Astrocyte of the hippocampus (primary cell): ENCODE results near the gene TRAIP.
A peak's percentile ranks its signal among the peaks of the same experiment; 100 is the strongest.

Experiments used
- DNase-seq: peaks from one replicate; pipeline ENCODE4 v3.0.0; 2011; ENCODE audit warnings: low read depth, low spot score

Gene TRAIP

DNA sequence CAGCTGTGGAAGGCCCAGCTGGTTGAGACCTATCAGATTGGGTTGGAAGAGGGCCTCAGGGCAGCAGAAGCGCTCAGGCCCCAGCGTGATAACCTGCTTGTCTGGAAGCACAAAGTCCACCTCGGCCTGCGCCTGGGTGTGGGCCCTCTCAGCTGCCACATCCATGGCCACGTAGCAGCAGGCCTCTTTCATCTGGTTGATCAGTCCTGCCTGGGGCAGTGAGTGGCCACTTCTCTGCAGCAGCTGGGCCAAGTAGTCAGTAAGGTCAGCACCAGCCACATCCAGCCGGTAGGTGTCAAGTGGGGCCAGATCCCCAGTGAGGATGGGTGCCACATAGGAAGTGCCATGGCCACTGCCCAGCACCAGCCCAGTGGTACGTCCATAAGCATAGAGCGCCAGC is 17.3 kb upstream of the TRAIP start:
- DNase-seq: no peak

DNA sequence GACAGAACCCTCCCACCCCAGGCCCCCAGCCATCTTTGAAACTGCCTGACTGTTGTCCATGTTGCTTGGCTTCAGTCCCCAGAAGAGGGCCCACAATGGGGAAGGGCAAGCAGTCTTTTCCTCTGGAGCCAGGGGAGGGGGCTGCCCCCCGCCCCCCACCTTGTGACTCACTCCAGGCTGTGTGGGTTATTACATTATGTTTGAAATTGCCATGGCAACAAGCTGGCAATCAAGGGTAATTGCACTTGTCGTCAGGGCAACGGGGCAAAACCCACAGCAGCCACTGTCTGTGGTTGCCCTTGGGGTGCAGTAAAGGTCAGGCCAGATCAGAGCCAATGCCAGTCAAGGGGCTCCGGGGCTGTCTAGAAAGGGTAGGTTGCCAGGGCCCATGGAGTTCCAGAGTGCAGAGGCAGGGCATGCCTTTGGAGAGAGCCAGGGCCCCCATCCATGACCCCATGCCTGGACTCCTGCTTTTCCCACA is 16.5 kb upstream of the TRAIP start:
- DNase-seq: peak; percentile 41

DNA sequence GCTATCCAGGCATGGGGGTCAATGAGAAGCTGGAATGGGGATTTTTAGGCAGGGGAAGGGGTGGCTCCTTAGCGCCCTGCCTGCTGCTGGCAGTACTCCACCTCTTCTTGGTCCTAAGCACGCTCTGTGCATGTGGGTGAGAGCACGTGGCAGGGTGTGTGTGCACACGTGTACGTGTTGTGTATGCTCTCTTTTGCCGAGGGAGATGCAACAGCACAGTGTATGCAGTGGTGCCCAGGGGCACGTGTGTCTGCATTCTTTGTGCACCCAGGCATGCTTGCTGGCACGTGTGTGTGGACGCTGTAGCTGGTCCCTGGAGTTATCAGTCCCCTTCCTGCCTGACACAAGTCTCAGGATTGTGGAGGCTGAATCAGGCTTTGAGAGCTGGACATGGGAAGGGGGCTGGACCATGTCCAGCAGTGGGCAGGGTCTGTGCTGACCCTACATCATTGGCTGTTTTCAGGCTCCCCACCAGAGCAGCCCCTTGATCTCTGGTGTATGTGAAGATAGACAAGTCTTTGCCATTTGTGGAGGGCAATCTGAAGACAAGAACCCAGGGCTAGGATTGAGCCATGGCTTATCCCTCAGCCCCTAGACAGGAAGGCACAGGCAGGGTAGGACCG is 15.3 kb upstream of the TRAIP start:
- DNase-seq: no peak

DNA sequence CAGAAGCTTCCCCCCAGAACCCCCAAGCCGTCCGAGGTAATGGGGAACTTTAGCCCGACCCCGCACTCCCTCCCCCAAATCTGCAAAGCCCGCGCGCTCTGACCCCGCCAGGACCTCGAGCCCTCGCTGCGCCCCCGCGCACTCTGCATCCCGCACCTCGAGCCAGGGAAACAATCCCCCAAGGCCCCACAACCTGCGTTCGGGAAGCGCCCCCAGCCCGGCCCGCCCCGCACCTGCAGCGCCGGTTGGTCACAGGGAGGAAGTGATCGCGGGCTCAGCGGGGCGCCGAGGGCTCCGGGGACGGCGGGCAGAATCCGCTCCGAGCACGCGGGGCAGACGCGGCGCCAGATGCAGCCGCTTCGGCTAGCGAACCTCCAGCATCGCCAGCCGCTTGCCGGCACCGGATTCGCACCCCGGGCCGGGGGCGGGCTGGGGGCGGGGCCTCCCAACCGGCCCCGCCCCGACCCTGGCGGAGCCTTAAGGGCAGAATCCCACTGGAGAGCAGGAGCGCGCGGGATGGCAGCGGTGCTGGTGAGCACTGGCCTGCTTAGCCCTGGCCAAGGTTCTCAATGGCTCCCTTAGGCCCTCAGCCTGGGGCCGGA is 13.3 kb upstream of the TRAIP start, which contains the start of gene CAMKV:
Gene CAMKV (minus strand): TSS at position 382 of the 602 bp plus-strand sequence. CDS start 7,518 bp downstream, outside the sequence.
- DNase-seq: peak; percentile 25

DNA sequence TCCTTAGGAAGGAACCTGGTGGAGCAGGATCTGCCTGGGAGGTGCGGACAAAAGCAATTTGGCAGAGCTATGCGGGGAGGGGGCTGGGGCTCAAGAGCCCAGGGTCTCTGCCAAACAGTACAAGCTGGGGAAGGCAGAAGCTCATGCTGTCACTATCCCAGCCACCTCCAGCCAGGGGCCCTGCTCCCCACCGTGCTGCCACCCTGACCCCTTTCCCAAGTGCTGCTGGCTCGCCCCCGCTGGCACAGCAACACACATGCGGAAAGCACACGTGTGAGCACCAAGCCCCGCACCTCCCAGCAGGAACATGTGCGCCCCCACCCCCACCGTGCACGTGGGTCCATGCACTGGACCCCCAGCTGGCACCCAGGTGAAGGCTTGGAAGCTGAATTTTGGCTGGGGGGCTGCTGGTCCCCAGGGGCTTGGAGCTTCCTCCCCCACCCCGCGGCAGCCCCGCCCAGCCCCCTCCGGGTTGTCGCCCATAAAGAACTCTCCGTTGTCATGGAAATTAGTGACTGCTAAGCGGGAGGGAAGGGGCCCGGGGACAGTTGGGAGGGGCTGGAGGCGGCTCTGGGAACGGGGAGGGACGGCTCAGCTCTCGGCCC is 12.6 kb upstream of the TRAIP start:
- DNase-seq: no peak

DNA sequence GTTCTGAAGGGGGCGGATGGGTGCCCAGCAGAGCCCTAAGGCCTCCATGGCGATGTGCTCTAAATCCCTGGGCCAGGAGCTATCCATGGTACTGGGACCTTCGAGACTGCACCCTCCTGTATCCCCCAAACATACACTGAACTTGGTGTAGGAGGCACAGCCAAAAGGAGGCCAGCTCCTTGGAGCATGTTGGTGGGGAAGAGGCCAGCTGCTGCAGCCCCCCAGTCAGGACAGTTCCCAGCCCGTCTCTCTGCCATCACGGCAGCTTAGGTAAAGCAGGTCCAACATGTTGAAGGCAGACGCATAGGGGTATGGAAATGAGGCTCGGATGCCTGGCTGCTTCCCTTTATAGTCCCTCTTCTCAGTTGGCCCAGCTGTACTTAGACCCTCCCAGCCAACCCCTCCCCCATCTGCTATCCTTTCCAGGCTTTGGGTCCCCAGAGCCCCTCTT is 11.5 kb upstream of the TRAIP start:
- peak; percentile 66 for DNase-seq

DNA sequence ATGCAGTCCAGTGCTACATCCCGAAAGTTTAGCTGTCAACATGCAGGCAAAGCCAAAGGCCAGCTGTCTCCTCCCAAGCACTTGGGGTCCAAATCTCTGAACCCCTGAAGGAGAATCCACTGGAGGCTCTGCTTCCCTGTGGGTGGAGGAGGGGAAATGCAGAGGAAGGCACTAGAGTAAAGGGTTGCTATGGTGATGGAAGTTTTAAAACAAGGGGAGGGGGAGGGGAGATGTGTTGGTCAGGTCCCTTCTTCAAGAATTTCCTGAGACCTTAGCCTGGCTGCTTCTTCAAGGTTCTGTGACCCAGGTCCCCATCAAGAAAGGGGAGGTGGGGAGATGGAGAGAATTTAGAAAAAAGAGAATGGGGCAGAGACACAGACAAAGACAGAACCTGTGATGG is 11.0 kb upstream of the TRAIP start:
- DNase-seq: no peak

DNA sequence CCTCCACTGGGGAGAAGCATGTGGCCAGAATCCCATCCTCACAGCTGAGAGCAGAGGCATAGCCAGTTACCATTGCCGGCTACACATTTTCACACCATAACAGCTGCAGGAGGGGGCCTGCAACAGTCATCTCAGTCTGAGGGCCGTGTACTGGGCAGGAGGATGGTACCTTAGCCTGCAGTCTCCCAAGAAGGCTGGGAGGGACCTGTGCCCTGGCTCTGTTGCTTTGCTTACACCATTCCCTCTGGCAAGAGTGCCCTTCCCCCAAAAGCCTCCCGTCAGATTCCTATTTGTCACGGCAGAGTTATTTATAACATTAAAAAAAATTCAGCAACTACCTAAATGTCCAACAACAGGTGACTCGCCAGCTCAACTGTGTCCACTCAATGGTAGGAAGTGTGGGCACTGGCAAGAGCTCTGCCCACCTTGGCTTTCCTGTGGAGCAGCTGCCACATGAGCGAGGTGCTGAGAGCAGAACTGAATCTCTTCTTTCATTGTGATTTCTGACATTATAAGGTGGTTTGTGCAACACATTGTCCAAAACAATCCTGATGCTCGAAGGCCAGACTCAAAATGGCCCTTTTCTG is 8.9 kb upstream of the TRAIP start:
- DNase-seq: no peak

DNA sequence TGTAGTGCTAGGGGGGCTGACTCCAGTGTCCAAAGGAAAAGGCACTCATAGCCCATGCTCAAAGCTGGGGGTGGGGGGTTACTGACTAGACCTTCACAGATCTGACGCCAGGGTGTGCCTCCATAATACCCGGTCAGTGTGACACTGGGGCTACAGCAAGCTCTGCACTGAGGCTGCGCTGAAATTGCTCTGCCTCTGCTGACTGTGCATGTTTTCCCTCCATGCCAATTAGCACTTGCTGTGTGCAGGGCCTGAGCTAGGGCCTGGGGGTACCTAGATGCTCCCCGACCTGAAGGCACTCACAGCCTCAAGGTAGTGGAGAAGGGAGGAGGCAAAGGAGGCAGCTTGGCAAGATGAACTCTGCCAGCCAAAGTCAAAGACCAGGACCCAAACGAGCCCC is 8.1 kb upstream of the TRAIP start:
- no peak for DNase-seq

DNA sequence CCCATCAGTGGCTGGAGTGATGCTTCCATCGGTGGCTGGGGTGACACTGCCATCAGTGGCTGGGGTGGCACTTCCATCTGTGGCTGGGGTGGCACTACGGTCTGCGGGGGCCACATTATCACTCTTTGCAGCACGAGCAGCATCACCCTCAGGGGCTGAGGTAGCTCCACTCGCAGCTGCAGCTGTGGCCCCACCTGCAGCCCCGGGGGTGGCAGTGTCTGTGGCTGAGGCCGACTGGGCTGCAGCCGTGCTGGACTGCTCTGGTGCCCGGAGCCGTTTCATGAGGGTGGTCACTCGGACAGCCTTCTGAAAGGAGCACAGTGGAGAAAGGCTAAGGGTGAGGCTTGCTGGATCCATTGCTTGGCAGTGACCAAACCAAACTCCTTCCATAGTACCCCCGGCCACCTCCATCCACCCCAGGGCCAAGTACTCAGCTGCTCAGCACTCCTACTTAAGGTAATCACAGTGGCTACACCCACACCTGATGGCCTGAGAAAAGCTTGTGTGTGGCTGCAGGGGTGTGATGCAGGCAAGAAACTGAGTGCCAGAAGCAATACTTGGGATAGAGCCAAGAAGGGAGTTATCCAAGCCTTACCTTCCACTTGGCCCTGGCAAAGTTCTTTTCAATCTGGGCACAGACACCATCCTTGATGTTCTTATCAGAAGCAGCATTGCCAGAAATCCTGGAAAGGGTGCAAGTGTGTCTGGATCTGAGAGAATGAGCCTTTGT is 3.4 kb upstream of the TRAIP start:
- no peak for DNase-seq

DNA sequence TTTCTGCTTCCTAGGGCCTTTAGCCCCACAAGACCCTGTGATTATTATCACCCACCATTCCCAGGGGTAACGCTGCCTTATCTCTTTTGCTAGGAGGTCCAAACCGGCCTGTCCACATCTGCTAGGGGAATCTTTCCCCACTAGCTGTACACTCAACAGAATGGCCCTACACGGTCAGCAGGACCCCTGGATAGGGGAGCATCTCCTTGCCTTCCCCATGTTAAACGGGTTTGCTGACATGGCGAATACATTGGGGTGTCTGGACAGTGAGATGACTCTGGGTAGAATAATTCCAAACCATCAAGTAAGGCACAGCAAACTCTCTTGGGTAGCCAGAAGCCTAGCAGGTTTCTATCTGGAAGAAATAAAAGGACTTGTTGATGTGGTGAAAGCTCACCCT is 702 bp downstream of the TRAIP start:
- no peak for DNase-seq

DNA sequence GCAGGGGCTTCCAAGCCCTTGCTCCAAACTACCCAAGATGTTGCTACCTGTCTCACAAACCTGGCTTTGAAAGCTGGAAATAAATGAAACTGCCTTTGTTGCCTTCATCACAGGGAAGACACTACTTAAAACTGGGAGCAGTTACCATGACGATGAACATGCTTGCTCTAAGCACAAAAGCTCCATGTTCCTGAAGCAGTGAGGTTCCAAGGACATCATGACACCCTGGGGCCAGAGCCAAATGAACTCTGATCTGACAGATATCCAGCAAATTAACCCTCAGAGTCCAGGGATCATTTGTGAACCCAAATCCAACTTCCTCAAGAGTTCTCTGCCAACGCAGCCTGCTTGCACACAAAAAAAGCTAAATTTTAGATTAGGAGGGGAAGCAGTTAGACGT is 10.7 kb downstream of the TRAIP start:
- no peak for DNase-seq

DNA sequence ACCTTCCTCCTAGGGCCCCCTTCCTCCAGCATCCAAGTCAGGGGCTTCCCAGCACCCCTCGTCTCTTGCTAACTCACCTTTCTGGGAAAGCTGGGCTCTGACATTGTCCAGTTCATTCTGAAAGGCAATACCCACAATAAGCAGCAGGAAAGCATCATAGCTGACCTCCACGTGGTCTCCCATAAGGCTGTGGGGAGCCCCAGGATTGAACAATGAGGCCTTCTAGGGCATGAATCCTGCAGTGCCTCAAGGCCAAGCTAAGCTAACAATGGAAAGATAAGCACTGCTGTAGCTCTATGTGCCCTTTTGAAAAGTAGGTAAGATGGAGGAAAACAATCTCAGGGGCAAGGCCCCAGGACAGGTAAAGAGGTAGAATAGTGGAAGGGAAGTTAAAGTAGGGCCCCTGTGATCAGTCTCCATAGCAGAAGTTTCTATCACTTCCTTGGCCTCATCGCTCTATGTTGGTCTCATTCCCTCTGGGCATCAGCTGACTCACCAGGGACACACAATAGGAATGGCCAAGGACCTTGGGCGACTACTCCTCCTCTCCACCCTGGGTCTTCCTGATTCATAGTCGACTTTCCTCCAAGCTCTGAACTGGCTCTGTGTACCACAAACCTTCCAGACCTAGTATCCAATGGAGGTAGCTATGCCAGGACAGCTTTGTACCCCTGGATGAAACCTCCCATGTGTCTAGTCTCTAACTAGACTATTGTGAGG is 11.7 kb downstream of the TRAIP start:
- no peak for DNase-seq

DNA sequence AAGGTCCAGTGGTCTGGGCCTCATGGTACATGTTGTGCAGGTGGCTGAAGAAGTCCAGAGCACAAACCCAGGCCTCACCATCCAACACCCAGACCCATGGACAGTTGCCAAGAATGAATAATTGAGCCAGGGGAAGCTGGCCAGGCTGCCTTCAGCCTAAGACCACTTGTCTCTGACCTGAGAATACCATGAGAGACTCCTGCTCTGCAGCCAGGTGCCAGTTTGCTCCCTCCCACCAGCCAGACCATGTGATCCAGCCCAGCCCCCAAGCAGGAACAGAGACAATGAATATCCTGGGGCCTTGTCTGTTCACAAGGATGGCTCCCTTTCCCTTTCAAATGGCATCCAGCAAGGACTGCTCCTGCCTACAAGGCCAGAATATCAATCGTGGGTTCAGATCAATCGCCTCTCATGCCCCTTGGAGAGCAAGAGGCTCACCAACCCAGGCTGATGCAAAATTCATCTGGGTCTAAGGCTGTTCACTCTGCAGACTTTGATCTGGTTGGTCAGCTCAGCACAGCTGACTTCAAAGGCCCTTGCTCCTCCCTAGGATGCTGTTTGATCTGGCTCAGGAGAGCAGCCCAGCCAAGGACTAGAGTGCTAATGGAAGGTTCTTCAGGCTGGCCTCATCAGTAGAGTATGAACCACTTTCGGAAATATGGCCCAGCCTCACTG is 13.4 kb downstream of the TRAIP start:
- DNase-seq: no peak

DNA sequence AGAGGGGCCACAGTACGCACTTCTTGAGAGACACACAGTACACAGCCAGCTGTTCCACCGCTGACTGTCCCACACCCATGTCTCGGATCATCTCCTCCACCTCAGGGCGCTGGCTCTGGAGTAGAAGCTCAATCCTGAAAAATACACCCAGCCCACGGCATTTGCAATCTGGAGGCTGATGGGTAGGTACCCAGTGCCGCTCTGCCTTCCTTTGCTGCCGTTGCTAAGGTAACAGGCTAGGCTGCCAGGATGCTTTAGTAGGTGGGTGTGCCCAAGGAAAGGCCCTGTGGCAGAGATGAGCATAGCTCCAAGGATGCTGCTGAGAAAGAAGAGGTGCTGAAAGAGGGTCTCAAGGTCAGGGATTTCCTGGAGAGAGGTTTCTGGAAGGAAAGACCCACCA is 14.6 kb downstream of the TRAIP start:
- DNase-seq: no peak

DNA sequence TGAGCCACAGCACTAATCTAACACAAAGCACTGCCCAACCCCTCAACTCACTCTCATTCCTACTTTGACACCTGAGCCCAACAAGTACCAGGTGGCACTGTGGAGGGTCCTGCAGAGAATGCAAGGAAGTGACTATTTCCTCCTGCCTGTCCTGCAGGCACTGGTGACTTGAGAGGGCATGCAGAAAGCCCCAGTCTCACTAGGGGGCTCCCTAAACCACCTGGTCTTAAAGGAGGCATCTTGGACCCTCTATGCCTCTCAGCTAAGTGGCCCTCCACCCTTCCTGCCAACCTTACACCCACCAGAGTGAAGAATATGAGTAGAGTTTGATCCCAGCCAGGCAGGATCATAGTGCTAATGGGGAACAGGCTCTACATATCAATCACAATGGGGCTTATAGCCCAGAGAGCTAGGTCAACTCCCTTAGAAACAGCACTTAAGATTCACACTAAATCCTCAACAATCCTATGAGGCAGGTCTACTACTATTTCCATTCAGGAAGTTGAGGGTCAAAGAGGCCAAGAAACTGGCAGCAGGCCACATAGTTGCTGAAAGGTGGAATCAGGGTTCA is 15.2 kb downstream of the TRAIP start:
- peak; percentile 33 for DNase-seq

DNA sequence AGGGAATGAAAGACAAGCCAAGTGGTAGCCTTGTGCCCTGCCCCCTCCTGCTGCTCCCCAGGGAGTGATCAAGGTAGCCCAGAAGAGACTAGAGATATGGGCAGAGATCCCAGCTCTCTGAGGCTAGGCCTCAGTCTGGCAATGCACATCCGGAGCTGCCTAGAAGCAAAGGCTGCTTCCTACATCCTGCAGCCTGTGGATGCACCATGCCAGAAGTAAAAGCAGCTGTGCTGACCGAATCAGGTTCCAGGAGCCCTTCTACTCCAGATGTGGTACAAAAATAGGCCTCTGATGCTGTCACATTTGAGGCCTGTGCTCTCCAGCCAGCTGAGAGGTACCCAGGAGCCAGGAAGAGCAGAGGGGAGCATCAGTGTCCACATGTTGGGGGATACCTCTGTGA is 16.0 kb downstream of the TRAIP start:
- no peak for DNase-seq

DNA sequence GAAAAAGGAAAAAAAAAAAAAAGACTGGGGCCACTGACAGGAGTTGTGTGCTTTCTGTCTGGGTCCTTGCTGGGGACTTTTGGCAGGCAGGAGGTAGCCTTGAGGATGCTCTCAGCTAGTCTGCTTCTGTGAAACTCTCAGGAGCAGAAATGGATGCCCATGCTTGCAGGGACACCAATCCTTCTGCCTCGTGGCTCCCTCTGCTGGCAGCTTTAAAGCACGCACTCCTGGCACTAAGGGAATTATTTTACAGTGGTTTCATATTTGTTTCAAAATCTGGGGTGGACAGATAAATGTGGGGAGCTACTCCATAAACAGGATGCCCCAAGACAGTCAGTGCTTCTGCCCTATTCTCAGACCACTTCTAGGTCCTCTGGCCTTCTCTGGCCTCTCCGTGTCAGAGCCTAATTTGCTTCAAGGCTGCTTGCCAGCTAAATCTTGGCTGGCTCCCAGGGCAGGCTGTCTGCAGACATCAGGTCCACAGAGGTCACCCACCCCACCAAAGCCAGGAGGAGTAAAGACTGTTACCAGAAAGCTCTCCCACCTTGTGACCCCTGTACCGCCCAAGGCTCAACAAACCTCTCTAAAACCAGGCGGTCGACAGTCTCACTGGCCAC is 17.1 kb downstream of the TRAIP start:
- peak; percentile 86 for DNase-seq

DNA sequence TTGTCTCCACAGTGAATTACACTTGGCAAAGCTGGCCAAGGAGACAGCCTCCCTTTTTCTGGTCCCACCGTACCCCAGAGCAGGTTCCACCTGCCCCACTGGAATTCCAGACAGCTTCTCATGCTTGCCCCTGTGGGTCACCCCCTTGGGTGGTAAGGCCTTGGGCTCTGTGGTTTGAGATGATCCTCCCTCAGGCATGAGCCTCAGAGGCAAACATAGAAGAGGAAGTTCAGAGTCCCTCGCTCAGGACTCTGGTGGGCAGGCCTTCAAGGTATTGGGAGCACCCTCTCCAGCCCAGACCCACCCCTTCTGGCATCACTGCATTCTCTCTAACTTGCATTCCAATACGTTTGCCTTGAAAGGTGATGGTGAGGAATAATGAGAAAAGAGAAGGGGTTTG is 25.0 kb downstream of the TRAIP start:
- no peak for DNase-seq

DNA sequence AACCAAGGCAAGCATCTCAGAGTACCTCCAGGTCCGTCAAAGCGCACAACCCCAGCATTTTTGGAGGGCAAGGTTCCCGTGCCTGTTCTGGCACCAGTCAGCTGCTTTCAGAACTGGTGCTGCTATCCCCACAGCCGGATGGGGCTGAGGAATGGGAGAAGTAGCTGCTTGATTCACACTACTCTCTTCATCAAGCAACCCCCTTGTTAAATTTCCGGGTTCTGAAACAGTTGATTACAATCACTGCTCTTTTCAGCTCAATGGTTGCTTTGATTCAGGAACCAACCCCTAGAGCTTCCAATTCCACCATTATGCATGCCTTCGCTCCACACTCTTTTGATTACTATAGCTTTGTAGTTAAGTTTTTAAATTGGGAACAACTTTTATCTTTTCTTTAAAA is 30.3 kb downstream of the TRAIP start:
- DNase-seq: no peak
